Karpas-422 (cell line): Measurements from ENCODE around the gene NR1H2. TPM values are rescaled to one million over a fixed set of nuclear protein-coding genes. Genes with fewer than 3 reads are reported as not detected.
"Not testable (repeated sequence)": the region's sequence is repeated elsewhere in the genome, so short reads cannot be mapped to it uniquely, and the experiment has no call there.

ENCODE experiments used
- DNase-seq: peaks from one replicate; pipeline ENCODE4 v3.0.0-alpha.2; 2015
- H2AFZ ChIP-seq: fragments of 200-600 bp; sonication (generic); 2 replicates; pipeline ENCODE4 v1.6.1; 2014; ENCODE audit warnings: antibody characterized with exemption, low read length, mixed read lengths
- H3K27ac ChIP-seq: fragments of 200-600 bp; sonication (generic); 2 replicates; pipeline ENCODE4 v1.5.1; 2014; ENCODE audit warnings: mild to moderate bottlenecking, low read length, moderate library complexity
- H3K27me3 ChIP-seq: fragments of 200-600 bp; sonication (generic); 2 replicates; pipeline ENCODE4 v1.6.1; 2014; ENCODE audit warnings: low read length, mixed read lengths
- H3K36me3 ChIP-seq: fragments of 200-600 bp; sonication (generic); 2 replicates; pipeline ENCODE4 v1.6.1; 2014; ENCODE audit warnings: low read length, mixed read lengths; ENCODE audit not compliant: insufficient read depth
- H3K4me1 ChIP-seq: fragments of 200-600 bp; sonication (generic); 2 replicates; pipeline ENCODE4 v1.6.1; 2014; ENCODE audit warnings: mild to moderate bottlenecking, low read length, mixed read lengths
- H3K4me2 ChIP-seq: fragments of 200-600 bp; sonication (generic); 2 replicates; pipeline ENCODE4 v1.6.1; 2014; ENCODE audit warnings: low read length, low read depth, mild to moderate bottlenecking; ENCODE audit not compliant: poor library complexity, severe bottlenecking
- H3K4me3 ChIP-seq: fragments of 200-600 bp; sonication (generic); 2 replicates; pipeline ENCODE4 v1.5.1; 2014; ENCODE audit warnings: mild to moderate bottlenecking, antibody characterized with exemption, low read length, mixed read lengths
- H3K79me2 ChIP-seq: fragments of 200-600 bp; sonication (generic); 2 replicates; pipeline ENCODE4 v1.6.1; 2014; ENCODE audit warnings: mild to moderate bottlenecking, low read length, mixed read lengths
- H3K9ac ChIP-seq: fragments of 200-600 bp; sonication (generic); 2 replicates; pipeline ENCODE4 v1.6.0; 2014; ENCODE audit warnings: low read length
- H3K9me2 ChIP-seq: fragments of 200-600 bp; sonication (generic), shearing (Covaris generic); replicated peaks from 2 replicates; pipeline ENCODE4 v1.6.0; 2014; ENCODE audit warnings: mild to moderate bottlenecking, low read length, moderate library complexity; ENCODE audit not compliant: insufficient read depth
- H3K9me3 ChIP-seq: fragments of 300-700, 200-600 bp; sonication (generic); 2 replicates; pipeline ENCODE4 v1.6.1; 2014; ENCODE audit warnings: low read length, mixed read lengths
- H4K20me1 ChIP-seq: fragments of 200-600 bp; sonication (generic); 2 replicates; pipeline ENCODE4 v1.6.1; 2014; ENCODE audit warnings: mild to moderate bottlenecking, antibody characterized with exemption, low read length, low read depth; ENCODE audit not compliant: insufficient read depth
- total RNA-seq: library from RNA; depleted of rRNA; stranded (reverse); fragments of >200 nt; shearing (Covaris generic); gene quantifications from 2 replicates; pipeline ENCODE4 v1.2.3, GENCODE V29; 2014; ENCODE audit warnings: low replicate concordance

The NR1H2 gene
- total RNA-seq, 1 experiment from 2014 or later: 68.2 TPM

DNA sequence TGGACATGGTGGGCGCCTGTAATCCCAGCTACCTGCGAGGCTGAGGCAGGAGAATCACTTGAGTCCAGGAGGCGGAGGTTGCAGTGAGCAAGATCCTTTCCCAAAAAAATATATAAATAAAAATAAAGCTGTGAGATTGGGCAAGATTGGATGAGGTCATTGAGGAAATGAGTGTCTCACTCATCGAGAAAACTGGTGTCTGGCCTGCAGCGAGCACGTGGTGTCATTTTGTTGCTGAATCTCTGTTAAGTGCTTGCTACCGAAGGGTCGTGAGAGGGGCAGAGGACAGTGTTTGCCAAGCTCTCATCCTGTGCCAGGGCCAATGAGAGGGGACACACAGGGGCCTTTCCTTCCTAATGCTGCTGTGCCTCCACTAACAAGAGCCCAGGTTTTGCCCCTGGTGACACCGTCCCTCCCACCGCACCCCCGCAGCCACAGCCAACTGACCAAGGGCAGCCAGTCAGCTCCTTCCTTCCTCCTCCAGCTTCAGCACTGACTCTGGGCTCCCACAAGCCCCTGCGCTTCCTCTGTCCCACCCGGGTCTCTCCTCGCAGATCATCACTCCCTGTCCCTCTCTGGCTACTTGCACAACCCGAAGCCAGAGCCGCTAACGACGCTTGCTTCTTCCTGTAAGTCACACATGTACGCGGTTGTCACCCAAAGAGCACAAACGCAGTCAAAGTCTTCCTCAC lies 11.1 kb downstream of the NR1H2 start:
- Histone ChIP-seq H4K20me1 (peaks cover 16% of the 10 kb centered on the region), H2AFZ (no peak overlapping the region), H3K27me3 (no peaks in the 10 kb centered on the region), H3K9me3 (no peaks in the 10 kb centered on the region), H3K9me2 (no peaks in the 10 kb centered on the region), H3K9ac (no peak overlapping the region), H3K4me1 (peaks cover 20% of the 10 kb centered on the region), H3K79me2 (peaks cover 66% of the 10 kb centered on the region), H3K36me3 (peaks cover 34% of the 10 kb centered on the region), H3K4me2 (no peak overlapping the region), H3K27ac (no peak overlapping the region), H3K4me3 (no peak overlapping the region)
- no peak for DNase-seq

DNA sequence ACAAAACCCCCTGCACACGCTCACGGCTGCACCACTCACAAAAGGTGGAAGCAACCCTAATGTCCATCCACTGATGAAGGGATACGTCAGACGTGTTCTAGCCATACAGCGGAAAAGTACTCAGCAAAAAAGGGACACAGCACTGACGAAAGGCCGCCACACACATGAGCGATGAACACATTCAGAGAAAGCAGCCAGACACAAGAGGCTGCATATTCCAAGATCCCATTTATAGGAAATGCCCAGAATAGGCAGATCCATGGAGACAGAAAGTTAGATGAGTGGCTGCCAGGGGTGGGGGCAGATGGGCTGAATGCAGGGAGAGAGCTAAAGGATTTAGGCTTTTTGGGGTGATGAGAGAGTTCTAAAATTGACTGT lies 11.6 kb downstream of the NR1H2 start:
- no peaks in the 10 kb centered on the region for H3K9me2 ChIP-seq
- DNase-seq: no peak
- H3K4me1 ChIP-seq: peaks cover 20% of the 10 kb centered on the region
- H3K36me3 ChIP-seq: peaks cover 35% of the 10 kb centered on the region
- H4K20me1 ChIP-seq: peaks cover 16% of the 10 kb centered on the region
- no peak overlapping the region for H3K9ac ChIP-seq
- peaks cover 72% of the 10 kb centered on the region for H3K79me2 ChIP-seq
- H3K4me3 ChIP-seq: no peak overlapping the region
- no peaks in the 10 kb centered on the region for H3K27me3 ChIP-seq
- no peaks in the 10 kb centered on the region for H3K9me3 ChIP-seq
- H3K4me2 ChIP-seq: no peak overlapping the region
- H2AFZ ChIP-seq: no peak overlapping the region
- H3K27ac ChIP-seq: no peak overlapping the region

DNA sequence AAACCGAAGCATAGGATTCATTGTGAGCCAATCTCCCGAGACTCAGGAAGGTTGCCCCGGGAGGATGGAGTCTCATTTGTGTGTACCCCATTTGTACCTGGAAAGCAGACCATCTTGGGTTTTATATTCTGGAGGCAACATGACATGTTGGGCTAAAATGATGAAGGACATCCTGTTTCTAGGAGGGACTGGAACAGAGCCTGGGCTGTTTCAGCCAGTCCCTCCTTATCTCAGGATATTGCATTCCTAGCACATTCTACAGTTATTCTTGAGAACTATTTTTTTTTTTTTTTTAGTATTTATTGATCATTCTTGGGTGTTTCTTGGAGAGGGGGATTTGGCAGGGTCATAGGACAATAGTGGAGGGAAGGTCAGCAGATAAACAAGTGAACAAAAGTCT lies 14.0 kb downstream of the NR1H2 start:
- DNase-seq, H3K4me3 ChIP-seq, H3K27me3 ChIP-seq, H3K9ac ChIP-seq, H3K4me1 ChIP-seq, H3K9me2 ChIP-seq, H3K27ac ChIP-seq, H3K9me3 ChIP-seq, H3K4me2 ChIP-seq, H2AFZ ChIP-seq: not testable (repeated sequence)
- Histone ChIP-seq H4K20me1 (peaks cover 11% of the 10 kb centered on the region), H3K79me2 (peaks cover 83% of the 10 kb centered on the region), H3K36me3 (peaks cover 44% of the 10 kb centered on the region)

DNA sequence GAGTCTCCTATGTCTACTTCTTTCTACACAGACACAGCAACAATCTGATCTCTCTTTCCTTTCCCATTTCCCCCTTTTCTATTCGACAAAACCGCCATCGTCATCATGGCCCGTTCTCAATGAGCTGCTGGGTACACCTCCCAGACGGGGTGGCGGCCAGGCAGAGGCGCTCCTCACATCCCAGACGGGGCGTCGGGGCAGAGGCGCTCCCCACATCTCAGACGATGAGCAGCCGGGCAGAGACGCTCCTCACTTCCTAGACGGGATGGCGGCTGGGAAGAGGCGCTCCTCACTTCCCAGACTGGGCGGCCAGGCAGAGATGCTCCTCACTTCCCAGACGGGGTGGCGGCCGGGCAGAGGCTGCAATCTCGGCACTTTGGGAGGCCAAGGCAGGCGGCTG lies 14.7 kb downstream of the NR1H2 start:
- not testable (repeated sequence) for H3K27me3 ChIP-seq, H3K4me1 ChIP-seq, H3K4me2 ChIP-seq, H2AFZ ChIP-seq, DNase-seq, H3K9me2 ChIP-seq, H4K20me1 ChIP-seq, H3K9me3 ChIP-seq, H3K27ac ChIP-seq, H3K4me3 ChIP-seq, H3K9ac ChIP-seq
- H3K79me2 ChIP-seq: peaks cover 82% of the 10 kb centered on the region
- peaks cover 43% of the 10 kb centered on the region for H3K36me3 ChIP-seq

DNA sequence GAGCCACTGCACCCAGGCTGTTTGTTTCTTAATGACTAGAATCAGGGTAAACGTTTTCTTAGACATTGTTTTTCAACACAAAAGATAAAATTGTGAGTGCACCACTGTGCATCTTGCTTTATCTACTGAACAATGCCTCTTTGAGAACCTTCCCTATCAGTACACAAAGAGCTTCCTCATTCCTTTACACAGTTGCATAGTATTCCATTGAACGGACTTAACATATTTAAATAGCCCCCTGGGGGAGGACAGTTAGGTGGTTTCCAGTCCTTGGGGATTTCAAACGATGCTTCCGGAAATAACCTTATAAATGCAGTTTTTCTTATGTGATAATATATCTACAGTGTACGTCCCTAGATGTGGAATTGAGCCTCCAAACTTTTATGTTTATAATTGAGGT lies 16.5 kb downstream of the NR1H2 start:
- Histone ChIP-seq H3K9ac (no peak overlapping the region), H3K4me3 (no peak overlapping the region), H3K9me3 (no peaks in the 10 kb centered on the region), H4K20me1 (0 out of 2 replicates have a peak, but pooled peaks cover 4% of the 10 kb centered on the region), H2AFZ (no peak overlapping the region), H3K79me2 (peaks cover 71% of the 10 kb centered on the region), H3K27ac (no peak overlapping the region), H3K4me2 (no peak overlapping the region), H3K36me3 (peaks cover 29% of the 10 kb centered on the region), H3K9me2 (no peaks in the 10 kb centered on the region), H3K27me3 (no peaks in the 10 kb centered on the region), H3K4me1 (no peaks in the 10 kb centered on the region)
- DNase-seq: no peak

DNA sequence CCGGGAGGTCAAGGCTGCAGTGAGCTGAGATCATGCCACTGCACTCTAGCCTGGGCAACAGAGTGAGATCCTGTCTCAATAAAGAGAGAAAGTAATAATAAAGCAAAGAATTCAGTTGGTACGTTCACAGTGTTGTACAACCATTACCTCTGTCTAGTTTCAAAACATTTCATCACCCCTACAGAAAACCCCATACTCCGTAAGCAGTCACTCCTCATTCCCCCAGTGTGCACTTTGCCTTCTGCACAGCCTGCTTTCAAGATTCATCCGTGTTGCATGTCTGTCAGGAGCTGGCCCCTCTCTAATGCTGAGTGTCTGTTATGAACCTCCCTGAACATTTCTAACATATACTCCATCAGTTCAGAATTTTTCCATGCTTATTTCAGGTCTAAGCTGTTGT lies 17.3 kb downstream of the NR1H2 start:
- no peaks in the 10 kb centered on the region for H3K9me3 ChIP-seq
- H3K27ac ChIP-seq: no peak overlapping the region
- no peak overlapping the region for H3K4me2 ChIP-seq
- H3K36me3 ChIP-seq: peaks cover 22% of the 10 kb centered on the region
- H4K20me1 ChIP-seq: 0 out of 2 replicates have a peak, but pooled peaks cover 5% of the 10 kb centered on the region
- H3K9me2 ChIP-seq: no peaks in the 10 kb centered on the region
- no peak overlapping the region for H3K4me3 ChIP-seq
- H3K4me1 ChIP-seq: no peaks in the 10 kb centered on the region
- no peak overlapping the region for H3K9ac ChIP-seq
- H3K27me3 ChIP-seq: no peaks in the 10 kb centered on the region
- peaks cover 69% of the 10 kb centered on the region for H3K79me2 ChIP-seq
- no peak for DNase-seq
- no peak overlapping the region for H2AFZ ChIP-seq

DNA sequence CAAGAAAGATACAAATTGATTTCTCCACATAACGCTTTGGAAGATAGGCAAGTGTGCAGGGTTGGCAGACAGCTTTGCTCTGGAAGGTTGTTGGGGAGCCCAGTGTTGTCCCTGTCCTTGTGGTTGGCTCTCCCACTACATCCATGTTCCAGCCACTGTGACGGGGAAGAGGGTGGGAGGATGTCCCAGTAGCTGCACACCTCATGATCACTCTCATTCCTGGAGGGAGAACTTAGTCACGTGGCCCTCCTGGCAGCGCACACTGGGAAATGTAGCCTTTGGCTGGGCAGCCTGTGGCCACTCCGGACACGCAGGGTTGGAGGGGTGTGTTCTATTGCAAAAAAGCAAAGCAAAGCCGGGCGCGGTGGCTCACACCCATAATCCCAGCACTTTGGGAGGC lies 17.8 kb downstream of the NR1H2 start:
- no peak overlapping the region for H2AFZ ChIP-seq
- H3K36me3 ChIP-seq: peaks cover 23% of the 10 kb centered on the region
- H3K27me3 ChIP-seq: no peaks in the 10 kb centered on the region
- no peaks in the 10 kb centered on the region for H3K9me2 ChIP-seq
- H3K4me2 ChIP-seq: no peak overlapping the region
- no peaks in the 10 kb centered on the region for H3K4me1 ChIP-seq
- no peak overlapping the region for H3K9ac ChIP-seq
- peaks cover 68% of the 10 kb centered on the region for H3K79me2 ChIP-seq
- H4K20me1 ChIP-seq: 0 out of 2 replicates have a peak, but pooled peaks cover 6% of the 10 kb centered on the region
- DNase-seq: no peak
- H3K9me3 ChIP-seq: no peaks in the 10 kb centered on the region
- H3K27ac ChIP-seq: no peak overlapping the region
- H3K4me3 ChIP-seq: no peak overlapping the region

DNA sequence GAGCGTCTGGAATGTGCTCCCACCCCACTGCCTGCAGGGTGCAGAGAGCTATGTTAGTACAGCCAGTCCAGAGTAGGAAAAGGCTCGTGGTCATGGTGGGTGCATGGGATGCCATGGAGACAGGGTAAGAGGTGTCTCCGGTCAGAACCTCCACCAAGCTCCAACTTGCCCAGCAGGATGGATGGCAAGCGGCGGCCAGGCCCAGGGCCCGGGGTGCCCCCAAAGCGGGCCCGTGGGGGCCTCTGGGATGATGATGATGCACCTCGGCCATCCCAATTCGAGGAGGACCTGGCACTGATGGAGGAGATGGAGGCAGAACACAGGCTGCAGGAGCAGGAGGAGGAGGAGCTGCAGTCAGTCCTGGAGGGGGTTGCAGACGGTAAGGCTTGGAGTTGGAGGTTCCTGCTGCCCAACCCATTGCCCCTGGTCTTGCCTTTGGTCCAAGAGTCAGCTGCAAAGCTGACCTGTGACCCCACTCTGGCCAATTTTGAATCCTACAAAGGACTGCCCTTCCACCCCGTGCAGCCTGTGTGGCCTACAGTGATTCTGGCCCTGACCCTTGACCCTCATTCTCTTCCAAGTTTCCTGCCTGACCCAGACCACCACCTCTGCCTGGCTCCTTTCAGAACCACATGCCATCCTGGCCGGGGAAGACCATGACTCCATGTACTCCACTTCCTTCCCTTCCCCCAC lies 22.6 kb downstream of the NR1H2 start:
- no peaks in the 10 kb centered on the region for H3K9me3 ChIP-seq
- no peaks in the 10 kb centered on the region for H3K4me1 ChIP-seq
- peaks cover 25% of the 10 kb centered on the region for H3K36me3 ChIP-seq
- H3K27me3 ChIP-seq: no peaks in the 10 kb centered on the region
- no peak for DNase-seq
- 0 out of 2 replicates have a peak, but pooled peaks cover 14% of the 10 kb centered on the region for H4K20me1 ChIP-seq
- no peaks in the 10 kb centered on the region for H3K9me2 ChIP-seq
- no peak overlapping the region for H3K9ac ChIP-seq
- H3K4me2 ChIP-seq: no peak overlapping the region
- no peak overlapping the region for H3K4me3 ChIP-seq
- peaks cover 37% of the 10 kb centered on the region for H3K79me2 ChIP-seq
- no peak overlapping the region for H2AFZ ChIP-seq
- H3K27ac ChIP-seq: no peak overlapping the region
